OCI-LY1 (cell line): ENCODE measurements around the gene ARSI.

ENCODE experiments used
- CTCF ChIP-seq: fragments of 200-600 bp; sonication (generic), shearing (Covaris generic); IDR thresholded peaks from 2 replicates; pipeline ENCODE4 v1.5.1; 2017; ENCODE audit warnings: mild to moderate bottlenecking, antibody characterized with exemption, low read length, moderate library complexity, mixed read lengths
- EZH2 ChIP-seq: fragments of 200-600 bp; sonication (generic), shearing (Covaris generic); IDR thresholded peaks from 2 replicates; pipeline ENCODE4 v1.8.0; 2017; ENCODE audit warnings: borderline replicate concordance, mixed run types, mild to moderate bottlenecking, antibody characterized with exemption, low read length, moderate library complexity, mixed read lengths

DNA sequence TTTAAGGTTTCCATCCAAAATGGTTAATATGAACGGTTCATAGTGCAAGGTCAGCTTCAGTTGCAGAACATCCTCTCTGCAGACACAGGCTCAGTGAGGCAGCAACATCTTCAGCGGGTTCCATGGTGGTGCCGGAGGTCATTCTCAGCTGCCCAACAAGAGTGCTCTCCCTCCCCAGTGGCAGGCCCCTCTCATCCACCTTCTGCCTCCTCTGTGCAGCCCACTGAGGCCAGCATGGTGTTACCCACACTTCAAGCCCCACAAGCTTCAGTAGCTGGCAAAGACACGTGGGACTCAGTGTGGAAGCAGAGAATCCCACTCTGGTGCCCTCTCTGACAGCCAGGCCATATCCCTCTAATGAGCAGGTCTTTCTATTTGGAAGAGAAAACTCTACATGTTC lies 4.1 kb upstream of the ARSI start:
- TF ChIP-seq CTCF (no peak), EZH2 (no peak)
